HepG2 (cell line): ENCODE measurements around the gene ZNF773. TPM values are rescaled to one million over a fixed set of nuclear protein-coding genes. Genes with fewer than 3 reads are reported as not detected.

Source experiments
- DMAP1 ChIP-seq: IDR thresholded peaks from 2 replicates; pipeline ENCODE4 v1.6.1; 2016
- DPF2 ChIP-seq: sonication (generic); formaldehyde crosslinking; IDR thresholded peaks from 2 replicates; pipeline ENCODE4 v1.4.0; 2020; ENCODE audit warnings: mild to moderate bottlenecking, low read depth, missing genetic modification reagents, borderline replicate concordance
- GPN1 ChIP-seq: sonication (generic); formaldehyde crosslinking; IDR thresholded peaks from 2 replicates; pipeline ENCODE4 v1.5.1; 2020; ENCODE audit warnings: missing genetic modification reagents, borderline replicate concordance
- KAT2B ChIP-seq: fragments of 150-350 bp; IDR thresholded peaks from 2 replicates; pipeline ENCODE4 v1.6.1; 2014; ENCODE audit warnings: low read depth, low read length, borderline replicate concordance
- MATR3 ChIP-seq: sonication (generic); formaldehyde crosslinking; IDR thresholded peaks from 2 replicates; pipeline ENCODE4 v1.4.0; 2020; ENCODE audit warnings: missing genetic modification reagents
- MEF2D ChIP-seq: sonication (generic); formaldehyde crosslinking; IDR thresholded peaks from 2 replicates; pipeline ENCODE4 v1.5.1; 2020; ENCODE audit warnings: mild to moderate bottlenecking, missing genetic modification reagents
- RBFOX2 ChIP-seq: fragments of 200-400 bp; formaldehyde crosslinking; IDR thresholded peaks from 2 replicates; pipeline ENCODE4 v1.6.1; 2017; ENCODE audit warnings: low read depth, mild to moderate bottlenecking, low read length
- SOX5 ChIP-seq: IDR thresholded peaks from 2 replicates; pipeline ENCODE4 v1.6.1; 2016; ENCODE audit warnings: borderline replicate concordance
- ZBTB46 ChIP-seq: sonication (generic); formaldehyde crosslinking; IDR thresholded peaks from 2 replicates; pipeline ENCODE4 v1.4.0; 2020; ENCODE audit warnings: mild to moderate bottlenecking, missing genetic modification reagents, borderline replicate concordance
- ZNF331 ChIP-seq: sonication (generic); formaldehyde crosslinking; IDR thresholded peaks from 2 replicates; pipeline ENCODE4 v1.4.0; 2020; ENCODE audit warnings: missing genetic modification reagents
- ZNF383 ChIP-seq: sonication (generic); formaldehyde crosslinking; IDR thresholded peaks from 2 replicates; pipeline ENCODE4 v1.4.0; 2020; ENCODE audit warnings: missing genetic modification reagents, mild to moderate bottlenecking, borderline replicate concordance
- ZNF503 ChIP-seq: sonication (generic); formaldehyde crosslinking; IDR thresholded peaks from 2 replicates; pipeline ENCODE4 v1.4.0; 2020; ENCODE audit warnings: missing genetic modification reagents
- ZNF589 ChIP-seq: sonication (generic); formaldehyde crosslinking; conservative IDR thresholded peaks from 2 replicates; pipeline ENCODE4 v1.8.0; 2022; ENCODE audit warnings: mild to moderate bottlenecking, moderate library complexity, missing genetic modification reagents
- ZZZ3 ChIP-seq: sonication (generic); formaldehyde crosslinking; IDR thresholded peaks from 2 replicates; pipeline ENCODE4 v1.4.0; 2020; ENCODE audit warnings: missing genetic modification reagents, mild to moderate bottlenecking, borderline replicate concordance
- polyA plus RNA-seq, 8 experiments: library from polyadenylated mRNA; depleted of rRNA in 3 of 8; stranded (reverse) in 7 of 8; unstranded in 1 of 8; fragments of >200 nt; fragmentation: Illumina TruSeq in 4 of 8; extraction: Trizol in 4 of 8; gene quantifications; 2 replicates each; pipeline versions ENCODE4 v1.2.1 to v1.2.3, GENCODE V29; 2011 to 2016; ENCODE audit warnings: low read depth in 4 of 8, missing spikeins in 1 of 8, mixed read lengths in 1 of 8; ENCODE audit not compliant: insufficient read depth in 1 of 8
- total RNA-seq, 5 experiments: library from RNA; depleted of rRNA; stranded (reverse); fragments of >200 nt; fragmentation: Illumina TruSeq; extraction: Trizol; gene quantifications; 2 replicates each; pipeline ENCODE4 v1.2.3, GENCODE V29; 2016; ENCODE audit warnings: low read depth in 1 of 5
- TF ChIP-seq, protein P1 (sequence below): sonication (generic); formaldehyde crosslinking; IDR thresholded peaks from 2 replicates; pipeline ENCODE4 v1.8.0; 2023; ENCODE audit warnings: mild to moderate bottlenecking, missing genetic modification reagents
- TF ChIP-seq, protein P2 (sequence below): sonication (generic); formaldehyde crosslinking; IDR thresholded peaks from 2 replicates; pipeline ENCODE4 v1.8.1; 2023; ENCODE audit warnings: mild to moderate bottlenecking, moderate library complexity, missing genetic modification reagents
- TF ChIP-seq, protein P3 (sequence below): sonication (generic); formaldehyde crosslinking; IDR thresholded peaks from 2 replicates; pipeline ENCODE4 v1.5.0; 2020; ENCODE audit warnings: mild to moderate bottlenecking, missing genetic modification reagents, borderline replicate concordance

Gene ZNF773
- total and polyA plus RNA-seq, 2 of the 13 experiments (the other 11 are each of a cell fraction or from before 2014, with no cell fraction given): 5.7 to 6.7 TPM

DNA sequence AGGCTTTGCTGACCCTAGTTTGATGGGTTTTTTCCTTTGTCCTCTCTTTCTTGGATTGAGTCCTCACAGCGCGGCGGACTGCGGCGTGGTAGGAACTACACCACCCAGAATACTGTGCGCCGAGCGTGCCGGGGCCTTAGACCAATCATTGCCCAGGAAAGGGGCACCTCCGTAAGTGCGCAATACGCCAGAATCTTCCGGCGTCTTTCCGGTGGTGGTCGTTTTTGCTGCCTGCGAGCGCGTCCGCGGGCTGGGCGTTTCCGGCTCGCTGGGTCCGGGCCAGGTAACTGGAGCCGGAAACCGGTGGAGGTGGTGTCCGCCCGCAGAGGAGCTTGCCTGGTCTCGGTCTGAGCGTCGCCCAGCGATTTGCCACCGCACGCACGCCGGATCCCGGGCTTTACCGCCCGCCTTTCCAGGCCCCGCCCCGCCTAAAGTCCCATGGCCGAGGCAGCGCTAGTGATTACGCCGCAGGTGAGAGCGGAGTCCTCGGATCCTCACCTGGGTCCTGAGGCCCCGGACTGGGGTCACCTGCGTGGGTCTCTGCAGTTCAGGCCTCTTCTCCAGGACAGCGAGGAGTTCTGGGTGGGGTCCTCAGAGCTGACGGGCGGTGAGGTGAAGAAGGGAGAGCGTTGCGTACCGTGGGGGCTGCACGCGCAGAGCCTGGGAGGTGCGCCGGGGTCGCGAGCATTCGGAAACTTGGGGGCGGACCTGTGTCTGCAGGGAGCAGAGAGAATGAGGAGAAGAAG is 27.6 kb downstream of the ZNF773 start, which contains the start of gene ZNF549 (continued):
- TF ChIP-seq DPF2 (CRISPR knock-in tag) (no peak), MEF2D (no peak; the same call in 1 of the 2 replicates), ZZZ3 (CRISPR knock-in tag) (no peak; the same call in 1 of the 2 replicates), SOX5 (CRISPR knock-in tag) (peak; percentile 40; the same call in 1 of the 2 replicates), RBFOX2 (peak; percentile 88), ZNF589 (CRISPR knock-in tag) (0 out of 2 replicates have a peak, but pooled peaks have one; percentile 42), KAT2B (no peak), DMAP1 (peak; percentile 67; the same call in 1 of the 2 replicates), ZNF331 (CRISPR knock-in tag) (no peak), ZNF383 (CRISPR knock-in tag) (no peak), ZBTB46 (CRISPR knock-in tag) (no peak), MATR3 (CRISPR knock-in tag) (no peak), ZNF503 (no peak; the same call in 1 of the 2 replicates), GPN1 (no peak)
- TF ChIP-seq, protein P1, sequence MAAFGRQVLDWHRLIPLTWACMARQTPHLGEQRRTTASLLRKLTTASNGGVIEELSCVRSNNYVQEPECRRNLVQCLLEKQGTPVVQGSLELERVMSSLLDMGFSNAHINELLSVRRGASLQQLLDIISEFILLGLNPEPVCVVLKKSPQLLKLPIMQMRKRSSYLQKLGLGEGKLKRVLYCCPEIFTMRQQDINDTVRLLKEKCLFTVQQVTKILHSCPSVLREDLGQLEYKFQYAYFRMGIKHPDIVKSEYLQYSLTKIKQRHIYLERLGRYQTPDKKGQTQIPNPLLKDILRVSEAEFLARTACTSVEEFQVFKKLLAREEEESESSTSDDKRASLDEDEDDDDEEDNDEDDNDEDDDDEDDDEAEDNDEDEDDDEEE (CRISPR knock-in tag): no peak
- TF ChIP-seq, protein P2, sequence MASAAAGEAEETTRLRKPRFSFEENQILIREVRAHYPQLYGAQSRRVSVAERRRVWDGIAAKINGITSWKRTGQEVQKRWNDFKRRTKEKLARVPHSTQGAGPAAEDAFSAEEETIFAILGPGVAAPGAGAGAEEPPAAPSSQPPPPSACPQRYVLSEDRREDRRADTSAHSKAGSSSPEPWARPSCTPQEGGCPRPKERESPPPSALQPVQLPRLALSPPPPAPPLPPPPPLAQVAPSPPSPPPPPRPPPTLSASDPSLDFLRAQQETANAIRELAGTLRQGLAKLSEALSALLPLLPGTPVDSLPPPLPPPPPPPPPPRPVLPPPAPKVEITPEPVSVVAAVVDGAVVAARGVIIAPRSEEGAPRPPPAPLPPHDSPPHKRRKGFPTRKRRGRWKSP (CRISPR knock-in tag): peak; percentile 80; the same call in 1 of the 2 replicates
- TF ChIP-seq, protein P3, sequence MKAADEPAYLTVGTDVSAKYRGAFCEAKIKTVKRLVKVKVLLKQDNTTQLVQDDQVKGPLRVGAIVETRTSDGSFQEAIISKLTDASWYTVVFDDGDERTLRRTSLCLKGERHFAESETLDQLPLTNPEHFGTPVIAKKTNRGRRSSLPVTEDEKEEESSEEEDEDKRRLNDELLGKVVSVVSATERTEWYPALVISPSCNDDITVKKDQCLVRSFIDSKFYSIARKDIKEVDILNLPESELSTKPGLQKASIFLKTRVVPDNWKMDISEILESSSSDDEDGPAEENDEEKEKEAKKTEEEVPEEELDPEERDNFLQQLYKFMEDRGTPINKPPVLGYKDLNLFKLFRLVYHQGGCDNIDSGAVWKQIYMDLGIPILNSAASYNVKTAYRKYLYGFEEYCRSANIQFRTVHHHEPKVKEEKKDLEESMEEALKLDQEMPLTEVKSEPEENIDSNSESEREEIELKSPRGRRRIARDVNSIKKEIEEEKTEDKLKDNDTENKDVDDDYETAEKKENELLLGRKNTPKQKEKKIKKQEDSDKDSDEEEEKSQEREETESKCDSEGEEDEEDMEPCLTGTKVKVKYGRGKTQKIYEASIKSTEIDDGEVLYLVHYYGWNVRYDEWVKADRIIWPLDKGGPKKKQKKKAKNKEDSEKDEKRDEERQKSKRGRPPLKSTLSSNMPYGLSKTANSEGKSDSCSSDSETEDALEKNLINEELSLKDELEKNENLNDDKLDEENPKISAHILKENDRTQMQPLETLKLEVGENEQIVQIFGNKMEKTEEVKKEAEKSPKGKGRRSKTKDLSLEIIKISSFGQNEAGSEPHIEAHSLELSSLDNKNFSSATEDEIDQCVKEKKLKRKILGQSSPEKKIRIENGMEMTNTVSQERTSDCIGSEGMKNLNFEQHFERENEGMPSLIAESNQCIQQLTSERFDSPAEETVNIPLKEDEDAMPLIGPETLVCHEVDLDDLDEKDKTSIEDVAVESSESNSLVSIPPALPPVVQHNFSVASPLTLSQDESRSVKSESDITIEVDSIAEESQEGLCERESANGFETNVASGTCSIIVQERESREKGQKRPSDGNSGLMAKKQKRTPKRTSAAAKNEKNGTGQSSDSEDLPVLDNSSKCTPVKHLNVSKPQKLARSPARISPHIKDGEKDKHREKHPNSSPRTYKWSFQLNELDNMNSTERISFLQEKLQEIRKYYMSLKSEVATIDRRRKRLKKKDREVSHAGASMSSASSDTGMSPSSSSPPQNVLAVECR (CRISPR knock-in tag): peak; percentile 97
